ENCODE measurements around the gene HBA2.
A peak's percentile ranks its signal among the peaks of the same experiment; 100 is the strongest.

- TF ChIP-seq CTCF (conservative IDR thresholded peaks at IDR 0.05; ENCODE audit: low read length) (peak; percentile 51), EZH2phosphoT487 (IDR thresholded peaks at IDR 0.05; ENCODE audit: borderline replicate concordance) (no peak)
Observed at GRCh38 chr16:188674-189073, 16.0 kb downstream of the HBA2 start.
